H1 (cell line): Measurements from ENCODE around the gene PGAM5. TPM values are rescaled to one million over a fixed set of nuclear protein-coding genes. Genes with fewer than 3 reads are reported as not detected.
"Not testable (repeated sequence)": the region's sequence is repeated elsewhere in the genome, so short reads cannot be mapped to it uniquely, and the experiment has no call there.

Experiments used
- CTCF ChIA-PET: fragments of 300-600 bp; sonication (Branson Sonifier 250); formaldehyde crosslinking; loops from one replicate; lab custom pipeline; 2021; ENCODE audit not compliant: partially characterized antibody; lab: Charles Lee
- POLR2A ChIA-PET: fragments of 300-600 bp; sonication (Branson Sonifier 250); formaldehyde crosslinking; loops from one replicate; lab custom pipeline; 2021; ENCODE audit warnings: inconsistent platforms; ENCODE audit not compliant: partially characterized antibody; lab: Charles Lee
- DNase-seq, 2 experiments: peaks; one replicate each; pipeline versions ENCODE4 v3.0.0 to v3.0.0-alpha.2; 2010 to 2022; ENCODE audit warnings: low spot score in 2 of 2, low read depth in 1 of 2, mixed read lengths in 1 of 2
- FAIRE-seq: peaks from 2 replicates; lab custom pipeline; 2011; peaks lifted over from hg19 to GRCh38; lab: Jason Lieb, UNC
- H2AFZ ChIP-seq: 2 replicates; pipeline ENCODE4 v1.8.1; 2012; ENCODE audit warnings: low read length, inconsistent platforms
- H2AK5ac ChIP-seq: 2 replicates; pipeline ENCODE4 v1.6.1; 2013; ENCODE audit warnings: low read depth, low read length
- H2BK120ac ChIP-seq: replicated peaks from 2 replicates; pipeline ENCODE3; 2013; ENCODE audit warnings: low read depth, low read length, inconsistent platforms
- H2BK12ac ChIP-seq: 2 replicates; pipeline ENCODE4 v1.6.1; 2013; ENCODE audit warnings: low read depth, low read length
- H2BK15ac ChIP-seq: 2 replicates; pipeline ENCODE4 v1.6.1; 2013; ENCODE audit warnings: low read length
- H2BK20ac ChIP-seq: 2 replicates; pipeline ENCODE4 v1.6.1; 2013; ENCODE audit warnings: low read length
- H2BK5ac ChIP-seq: 2 replicates; pipeline ENCODE4 v1.6.1; 2013; ENCODE audit warnings: low read depth, low read length
- H3K14ac ChIP-seq: 2 replicates; pipeline ENCODE4 v1.6.1; 2013; ENCODE audit warnings: inconsistent platforms; ENCODE audit not compliant: insufficient read length
- H3K18ac ChIP-seq: 2 replicates; pipeline ENCODE4 v1.6.1; 2013; ENCODE audit warnings: low read length; ENCODE audit errors: extremely low read depth
- H3K23ac ChIP-seq: 2 replicates; pipeline ENCODE4 v1.6.1; 2013; ENCODE audit warnings: inconsistent platforms; ENCODE audit not compliant: insufficient read length
- H3K23me2 ChIP-seq: 2 replicates; pipeline ENCODE4 v1.6.1; 2013; ENCODE audit warnings: low read depth, low read length
- H3K27ac ChIP-seq: 2 replicates; pipeline ENCODE4 v1.6.1; 2011; ENCODE audit warnings: low read depth, low read length, inconsistent platforms
- H3K27me3 ChIP-seq, 4 experiments: replicated peaks in 1 of 4; 1 replicate in 1 of 4; 2 replicates in 3 of 4; pipeline versions ENCODE4 v1.6.1 to v1.8.1; 2011 to 2013; ENCODE audit warnings: low read length in 3 of 4, mild to moderate bottlenecking in 3 of 4, inconsistent platforms in 2 of 4, mixed read lengths in 2 of 4, moderate library complexity in 1 of 4; ENCODE audit not compliant: control insufficient read depth in 3 of 4, insufficient read depth in 3 of 4; ENCODE audit errors: extremely low read depth in 1 of 4
- H3K36me3 ChIP-seq, 4 experiments: 2 replicates each; pipeline versions ENCODE4 v1.6.1 to v1.8.1; 2011 to 2013; ENCODE audit warnings: mild to moderate bottlenecking in 4 of 4, low read length in 3 of 4, moderate library complexity in 2 of 4, control low read depth in 1 of 4, inconsistent platforms in 1 of 4; ENCODE audit not compliant: insufficient read depth in 4 of 4, control insufficient read depth in 2 of 4
- H3K4ac ChIP-seq: replicated peaks from 2 replicates; pipeline ENCODE3; 2013; ENCODE audit warnings: low read length, low read depth, mixed read lengths, inconsistent platforms; ENCODE audit not compliant: insufficient read length
- H3K4me1 ChIP-seq, 4 experiments: replicated peaks in 1 of 4; 1 replicate in 1 of 4; 2 replicates in 3 of 4; pipeline versions ENCODE4 v1.6.1 to v1.8.1; 2011 to 2013; ENCODE audit warnings: low read length in 3 of 4, inconsistent platforms in 2 of 4, mixed read lengths in 1 of 4; ENCODE audit not compliant: insufficient read depth in 4 of 4, control insufficient read depth in 3 of 4
- H3K4me2 ChIP-seq, 2 experiments: 2 replicates each; pipeline versions ENCODE4 v1.6.1 to v1.8.1; 2011 to 2013; ENCODE audit warnings: low read depth in 2 of 2, low read length in 2 of 2, control low read depth in 1 of 2, inconsistent platforms in 1 of 2, mild to moderate bottlenecking in 1 of 2; ENCODE audit not compliant: insufficient read depth in 1 of 2
- H3K4me3 ChIP-seq, 4 experiments: fragments of 200-600, 300-600 bp in 1 of 4; sonication (generic), shearing (Covaris generic), sonication (Bioruptor Twin) in 1 of 4; 2 replicates each; pipeline versions ENCODE4 v1.5.1 to v1.8.1; 2011 to 2016; ENCODE audit warnings: low read length in 4 of 4, low read depth in 3 of 4, control low read depth in 2 of 4, inconsistent platforms in 2 of 4, mild to moderate bottlenecking in 2 of 4, mixed read lengths in 1 of 4, moderate library complexity in 1 of 4; ENCODE audit not compliant: insufficient read depth in 2 of 4; ENCODE audit errors: extremely low read depth in 1 of 4
- H3K56ac ChIP-seq: replicated peaks from 2 replicates; pipeline ENCODE3; 2013; ENCODE audit warnings: low read depth, mild to moderate bottlenecking, mixed read lengths, low read length, inconsistent platforms; ENCODE audit not compliant: insufficient read length
- H3K79me1 ChIP-seq: 2 replicates; pipeline ENCODE4 v1.6.1; 2013; ENCODE audit warnings: low read depth, low read length, control low read depth
- H3K79me2 ChIP-seq, 2 experiments: 2 replicates each; pipeline versions ENCODE4 v1.6.1 to v1.8.1; 2012 to 2013; ENCODE audit warnings: low read length in 2 of 2, mild to moderate bottlenecking in 2 of 2, inconsistent platforms in 1 of 2; ENCODE audit not compliant: insufficient read depth in 2 of 2, control insufficient read depth in 1 of 2
- H3K9ac ChIP-seq, 4 experiments: replicated peaks in 1 of 4; 1 replicate in 1 of 4; 2 replicates in 3 of 4; pipeline versions ENCODE4 v1.6.1 to v1.8.1; 2011 to 2013; ENCODE audit warnings: low read depth in 3 of 4, low read length in 3 of 4, control low read depth in 2 of 4, mild to moderate bottlenecking in 2 of 4, moderate library complexity in 2 of 4, inconsistent platforms in 1 of 4; ENCODE audit errors: extremely low read depth in 1 of 4
- H3K9me3 ChIP-seq, 2 experiments: 2 replicates each; pipeline versions ENCODE4 v1.6.1 to v1.8.1; 2012 to 2013; ENCODE audit warnings: mild to moderate bottlenecking in 2 of 2, moderate library complexity in 2 of 2, control low read depth in 1 of 2, inconsistent platforms in 1 of 2, low read depth in 1 of 2, low read length in 1 of 2, mixed read lengths in 1 of 2; ENCODE audit not compliant: insufficient read depth in 2 of 2
- H4K20me1 ChIP-seq, 2 experiments: replicated peaks in 1 of 2; 2 replicates each; pipeline versions ENCODE3 to v1.8.1; 2011 to 2013; ENCODE audit warnings: inconsistent platforms in 2 of 2, low read length in 2 of 2, mild to moderate bottlenecking in 1 of 2; ENCODE audit not compliant: insufficient read depth in 2 of 2, control insufficient read depth in 1 of 2
- H4K5ac ChIP-seq: 2 replicates; pipeline ENCODE4 v1.6.1; 2013; ENCODE audit warnings: low read length, low read depth, mixed read lengths, inconsistent platforms; ENCODE audit not compliant: insufficient read length
- H4K8ac ChIP-seq: 2 replicates; pipeline ENCODE4 v1.8.0; 2013; ENCODE audit warnings: mild to moderate bottlenecking, moderate library complexity, low read length, inconsistent platforms; ENCODE audit not compliant: insufficient read depth; ENCODE audit errors: extremely low read depth
- H4K91ac ChIP-seq: replicated peaks from 2 replicates; pipeline ENCODE3; 2013; ENCODE audit warnings: low read length, mixed read lengths, inconsistent platforms; ENCODE audit not compliant: insufficient read length
- WGBS, 2 experiments: shearing (Covaris generic) in 1 of 2; methylation state at CpG; one replicate each; pipeline versions ENCODE4 v1.1.6 to v1.1.7; 2013 to 2015; ENCODE audit warnings: low lambda C conversion rate in 2 of 2, mixed read lengths in 2 of 2, inconsistent platforms in 1 of 2, low coverage in 1 of 2, missing lambda C conversion rate in 1 of 2; ENCODE audit not compliant: insufficient replicate concordance in 2 of 2, insufficient coverage in 1 of 2, insufficient read length in 1 of 2; ENCODE audit errors: extremely low coverage in 1 of 2, missing lambda C conversion rate in 1 of 2; 5-methylcytosine and 5-hydroxymethylcytosine counted together
- polyA plus RNA-seq, 7 experiments: library from polyadenylated mRNA; depleted of rRNA in 3 of 7; stranded (reverse) in 5 of 7; unstranded in 2 of 7; fragments of >200 nt in 5 of 7; fragments of 200-250 nt in 2 of 7; gene quantifications; 1 replicate in 5 of 7; 2 replicates in 1 of 7; 4 replicates in 1 of 7; pipeline versions ENCODE4 v1.2.1 to v1.2.3, GENCODE V29; 2011 to 2013; ENCODE audit warnings: missing spikeins in 2 of 7, mixed read lengths in 2 of 7
- total RNA-seq: library from RNA; stranded (reverse); fragmentation: NEBNext Ultra II Directional; extraction: Animal tissue kit (Norgen Biotek cat#: 25700); gene quantifications from 2 replicates; pipeline ENCODE4 v1.2.1, GENCODE V29; 2021

Gene PGAM5
- total and polyA plus RNA-seq, 2 of the 8 experiments (the other 6 are each of a cell fraction or from before 2014, with no cell fraction given): 66.4 to 84.0 TPM

- not testable (repeated sequence) for H2AFZ ChIP-seq, H4K91ac ChIP-seq, H2BK20ac ChIP-seq, H2AK5ac ChIP-seq, H3K4me1 ChIP-seq, H3K27me3 ChIP-seq, H3K14ac ChIP-seq, H3K18ac ChIP-seq, H4K5ac ChIP-seq, H3K79me1 ChIP-seq, H2BK120ac ChIP-seq, DNase-seq, H3K23me2 ChIP-seq, FAIRE-seq, H2BK15ac ChIP-seq, H3K4ac ChIP-seq, H3K23ac ChIP-seq, H2BK12ac ChIP-seq, H3K4me3 ChIP-seq, H3K27ac ChIP-seq, H3K9ac ChIP-seq, H3K56ac ChIP-seq, H2BK5ac ChIP-seq, H3K4me2 ChIP-seq, H4K8ac ChIP-seq, H3K9me3 ChIP-seq
- ChIA-PET CTCF (interaction anchor here (0.7 to 3.2 kb wide), 4 partner anchors 9 to 146 kb away, joined by 3 to 9 read pairs (median 4); no protein-coding TSS in a partner anchor), POLR2A (interaction anchor here (0.6 to 1.5 kb wide), 7 partner anchors 10 to 212 kb away, joined by 3 to 5 read pairs (median 3); no protein-coding TSS in a partner anchor)
- peaks cover 0 to 16% of the 10 kb centered on the region in 2 experiments for H4K20me1 ChIP-seq
- H3K79me2 ChIP-seq: peaks cover 0 to 41% of the 10 kb centered on the region in 2 experiments
- peaks cover 16 to 47% (median 34%) of the 10 kb centered on the region in 4 experiments for H3K36me3 ChIP-seq
- WGBS, 2 experiments: 95% methylated on average over 7 of the region's 7 CpGs; no CpG with 5 or more reads in 1 of the 2 experiments
These were observed 43.0 kb downstream of the PGAM5 start for GRCh38 chr12:132753670-132754069.
